Measurements from ENCODE around the gene SUSD1.

The SUSD1 gene

DNA sequence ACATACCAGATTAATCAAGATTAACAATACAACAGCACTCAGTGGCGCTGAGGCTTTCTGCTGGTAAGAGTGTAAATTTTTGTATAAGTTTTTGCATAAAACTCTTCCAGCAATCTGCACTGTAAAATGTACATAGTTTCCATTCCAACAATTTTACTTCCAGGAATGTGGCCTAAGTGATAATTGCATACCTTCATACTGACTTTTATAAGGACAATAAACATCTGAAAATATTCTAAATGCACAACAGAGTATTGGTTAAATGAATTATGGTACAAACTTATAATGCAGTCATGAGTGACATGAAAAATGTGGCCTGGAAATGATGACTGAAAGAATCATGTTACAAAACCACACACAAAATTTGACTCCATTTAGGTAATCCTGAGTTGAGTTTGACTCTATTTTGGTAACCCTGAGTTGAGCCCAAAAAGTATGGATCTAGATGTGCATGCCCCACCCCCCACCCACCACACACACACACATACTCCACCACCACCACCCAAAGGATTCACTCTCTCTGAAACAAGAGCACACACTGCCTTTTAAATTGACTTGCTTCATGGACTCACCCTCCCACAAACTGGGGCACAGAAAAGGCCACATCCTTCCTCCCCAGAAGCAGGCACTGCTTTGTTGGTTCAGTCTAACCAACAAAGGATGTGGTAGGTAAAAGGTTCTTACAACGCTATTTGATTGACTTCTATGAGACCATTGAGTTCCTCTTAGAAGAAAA lies 137.6 kb downstream of the SUSD1 start:
- peak; percentile 75 for DNase-seq

DNA sequence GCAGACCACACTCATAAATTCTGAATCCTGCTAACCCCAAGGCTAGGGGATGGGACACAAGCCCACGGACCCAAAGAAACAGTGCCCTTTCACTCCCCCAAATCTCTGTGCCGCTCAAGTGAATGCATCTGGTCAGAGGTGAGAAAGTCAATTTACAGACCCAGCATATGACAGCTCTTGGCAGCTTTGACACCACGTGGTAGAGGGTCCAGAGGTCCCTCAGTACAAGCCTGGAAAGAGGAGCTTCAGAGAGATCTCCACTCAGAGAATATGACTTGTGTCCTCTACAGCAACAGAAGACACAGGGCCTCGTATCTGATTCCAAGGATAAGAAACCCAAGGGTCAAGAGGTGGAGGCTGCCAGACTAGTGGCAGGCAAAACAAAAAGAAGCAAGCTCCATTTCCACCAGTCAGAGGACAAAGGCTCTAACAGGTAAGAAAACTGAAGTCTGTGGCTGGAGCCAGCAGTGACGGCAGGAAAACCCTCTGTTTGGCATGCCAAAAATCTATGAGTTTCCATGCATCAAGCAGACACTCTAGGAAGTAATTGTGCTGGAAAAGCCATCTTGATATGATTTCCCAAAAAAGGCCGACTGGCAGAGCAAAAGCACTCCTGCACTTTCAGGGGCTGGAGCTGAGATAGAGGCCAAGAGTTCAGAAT lies 139.8 kb downstream of the SUSD1 start:
- DNase-seq = no peak

DNA sequence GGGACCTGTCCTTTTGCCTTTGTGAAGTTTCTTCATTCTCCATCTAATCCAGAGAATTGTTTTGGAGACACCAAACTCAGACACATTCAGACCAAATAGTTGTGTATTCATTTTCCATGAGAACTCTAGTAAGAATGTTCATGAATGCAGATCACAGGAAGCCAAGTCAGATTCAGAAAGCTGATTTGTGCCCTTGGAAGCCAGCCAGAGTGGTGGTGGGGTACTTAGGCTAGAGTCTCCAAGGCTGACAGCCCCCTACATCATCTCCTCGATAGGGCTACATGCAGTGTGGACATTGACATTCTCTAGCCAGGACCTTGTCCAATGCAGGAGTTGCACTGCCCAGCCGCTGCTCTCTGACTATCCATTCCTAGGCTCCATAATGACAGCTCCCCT lies 140.9 kb downstream of the SUSD1 start:
- DNase-seq = no peak

DNA sequence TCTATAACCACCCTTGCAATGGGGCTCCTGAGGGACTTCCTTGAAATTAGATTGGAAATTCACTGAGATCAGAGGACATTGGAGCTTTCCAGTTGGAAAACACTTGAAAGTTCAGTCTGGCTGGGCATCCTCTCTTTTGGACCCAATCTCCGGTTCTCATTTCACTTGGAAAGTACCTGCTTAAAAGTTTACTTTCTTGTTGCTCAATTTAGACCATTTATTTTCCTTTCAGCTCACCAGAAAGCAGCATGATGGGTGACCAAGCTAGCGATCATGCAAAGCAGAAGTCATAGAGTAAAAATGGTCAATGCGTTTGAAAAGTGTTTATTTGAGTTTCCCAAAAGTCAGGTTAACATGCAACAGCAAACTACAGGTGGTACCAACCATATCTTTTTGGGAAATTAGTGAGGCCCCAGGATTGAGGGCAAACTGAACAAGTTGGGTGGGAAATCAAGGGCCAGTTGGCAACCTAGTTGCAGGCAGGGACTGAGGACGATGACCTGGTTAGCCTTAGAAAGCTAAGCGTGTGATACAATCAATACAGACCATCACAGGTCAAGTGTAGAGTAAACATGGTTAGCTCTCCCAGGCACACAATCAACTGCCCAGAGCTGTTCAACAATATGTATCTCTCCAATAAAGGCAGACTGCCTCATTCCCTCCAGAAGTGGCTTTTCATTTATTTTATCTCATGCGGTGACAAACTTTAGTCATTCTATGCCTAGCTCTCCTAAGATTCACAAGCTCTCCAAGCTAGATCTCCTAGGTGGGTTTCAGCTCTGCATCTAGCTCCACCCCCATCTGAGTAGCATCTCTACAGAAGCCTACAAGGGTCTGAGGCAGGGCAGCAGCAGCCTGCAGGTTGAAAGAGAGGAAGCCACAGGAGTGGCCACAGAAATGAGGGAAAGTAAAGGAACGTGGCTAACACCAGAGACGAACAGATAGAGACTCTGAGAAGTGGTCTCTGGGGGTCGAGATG lies 141.6 kb downstream of the SUSD1 start:
- no peak for DNase-seq

DNA sequence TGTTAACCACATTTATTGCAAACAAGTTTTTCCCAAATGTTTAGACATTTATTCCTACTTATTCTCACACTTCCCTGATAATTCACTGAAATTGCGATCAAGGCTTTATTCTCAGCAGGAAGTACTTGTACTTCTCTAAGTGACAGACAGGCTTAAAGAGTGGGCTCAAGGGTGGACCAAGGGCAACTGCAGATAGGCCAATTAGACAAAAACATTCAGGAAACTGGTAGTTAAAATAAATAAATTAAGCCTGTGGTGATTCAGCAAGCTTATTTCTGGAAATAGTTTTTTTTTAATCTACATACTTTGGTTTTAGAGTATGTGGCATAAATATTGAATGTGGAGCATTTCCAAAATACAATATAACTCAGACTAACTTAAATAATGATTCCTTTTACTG lies 142.4 kb downstream of the SUSD1 start:
- no peak for DNase-seq

DNA sequence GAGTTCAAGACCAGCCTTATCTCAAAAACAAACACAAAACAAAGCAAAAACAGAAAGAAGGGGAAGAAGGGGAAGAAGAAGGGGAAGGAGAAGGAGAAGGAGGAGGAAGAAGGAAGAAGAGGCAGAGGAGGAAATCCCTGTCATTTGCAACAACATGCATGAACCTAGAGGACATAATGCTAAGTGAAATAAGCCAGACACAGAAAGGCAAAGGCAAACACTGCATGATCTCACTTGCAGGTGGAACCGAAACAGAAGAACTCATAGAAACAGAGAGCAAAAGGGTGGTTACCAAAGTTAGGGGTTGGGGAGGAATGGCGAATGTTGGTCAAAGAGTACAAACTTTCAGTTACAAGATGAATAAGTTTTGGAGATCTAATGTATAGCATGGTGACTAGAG lies 143.1 kb downstream of the SUSD1 start:
- no peak for DNase-seq

DNA sequence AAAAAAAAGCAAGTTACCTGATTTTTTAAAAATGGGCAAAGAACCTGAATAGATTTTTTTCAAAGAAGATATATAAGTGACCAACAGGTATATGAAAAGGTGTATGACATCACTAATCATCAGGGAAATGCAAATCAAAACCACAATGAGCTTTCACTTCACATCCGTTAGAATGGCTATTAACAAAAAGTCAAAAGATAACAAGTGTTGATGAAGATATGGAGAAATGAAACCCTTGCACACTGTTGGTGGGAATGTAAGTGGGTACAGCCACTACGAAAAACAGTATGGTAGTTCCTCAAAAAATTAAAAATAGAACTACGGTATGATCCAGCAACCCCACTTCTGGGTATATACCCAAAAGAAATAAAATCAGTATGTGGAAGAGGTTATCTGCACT lies 143.7 kb downstream of the SUSD1 start:
- no peak for DNase-seq

DNA sequence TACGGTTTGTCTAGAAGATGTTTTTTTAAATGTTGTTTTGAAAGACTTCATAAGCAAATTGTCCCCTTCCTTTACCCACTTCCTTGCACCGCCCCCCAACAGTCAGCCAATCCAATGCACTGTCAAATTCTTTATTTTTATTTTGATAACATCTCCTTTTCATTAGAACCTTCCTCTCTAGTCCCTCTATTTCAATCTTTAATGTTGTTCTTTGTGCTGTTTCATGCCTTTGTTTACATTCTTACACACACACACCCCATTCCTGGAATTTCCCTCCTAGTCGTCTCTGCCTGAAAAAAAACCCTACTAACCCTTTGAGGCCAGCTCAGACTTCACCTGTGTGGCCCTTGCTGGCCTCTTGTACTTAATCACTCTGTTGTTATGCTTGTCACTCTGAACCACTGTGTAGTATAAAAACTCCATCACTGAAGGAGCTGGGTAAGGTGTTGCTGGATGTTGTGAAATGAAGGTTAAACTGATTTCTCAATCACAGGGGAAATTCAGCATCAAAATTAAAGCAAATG lies 145.1 kb downstream of the SUSD1 start:
- peak; percentile 19 for DNase-seq

DNA sequence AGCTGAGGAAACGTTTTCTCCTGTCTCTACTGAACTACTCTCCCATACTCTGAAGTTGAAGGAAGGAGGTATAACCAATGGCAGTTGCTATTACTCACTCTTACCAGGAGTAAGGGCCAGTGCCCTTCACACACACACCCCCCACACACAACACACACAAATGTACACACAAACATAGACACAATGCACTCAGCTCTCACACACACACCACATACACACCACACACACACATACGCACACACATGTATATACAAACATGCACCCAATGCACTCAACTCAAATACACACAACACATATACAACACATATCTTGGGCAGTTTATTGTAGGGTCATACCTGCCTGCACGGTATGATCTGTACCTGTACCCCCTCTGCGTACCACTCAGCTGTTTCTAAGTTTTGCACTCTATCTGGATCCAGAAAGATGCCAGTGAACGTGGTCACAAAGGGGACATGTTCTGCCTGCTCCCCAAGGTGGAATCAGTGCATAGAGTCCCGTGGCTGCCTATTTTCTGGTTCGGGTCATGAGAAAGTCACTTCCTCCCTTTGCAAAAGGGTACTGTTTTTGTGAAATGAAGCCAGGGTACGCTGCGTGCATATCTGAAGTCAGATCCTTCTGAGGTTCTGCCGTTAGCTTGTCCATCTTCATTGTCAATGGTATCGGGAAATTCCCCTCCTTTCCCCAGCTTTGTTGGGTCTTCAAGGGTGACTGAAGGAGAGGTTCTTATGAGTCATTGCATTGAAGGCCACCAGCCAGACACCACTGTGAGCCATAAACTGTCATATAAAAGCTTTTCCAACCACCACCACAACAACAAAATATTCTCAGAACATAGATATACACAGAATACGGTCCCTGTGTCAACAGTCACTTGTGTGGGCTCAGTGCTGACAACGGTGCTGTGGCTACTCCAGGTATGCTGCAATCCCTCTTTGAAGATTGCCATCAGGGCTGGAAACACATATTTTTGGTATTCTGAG lies 146.6 kb downstream of the SUSD1 start:
- no peak for DNase-seq

DNA sequence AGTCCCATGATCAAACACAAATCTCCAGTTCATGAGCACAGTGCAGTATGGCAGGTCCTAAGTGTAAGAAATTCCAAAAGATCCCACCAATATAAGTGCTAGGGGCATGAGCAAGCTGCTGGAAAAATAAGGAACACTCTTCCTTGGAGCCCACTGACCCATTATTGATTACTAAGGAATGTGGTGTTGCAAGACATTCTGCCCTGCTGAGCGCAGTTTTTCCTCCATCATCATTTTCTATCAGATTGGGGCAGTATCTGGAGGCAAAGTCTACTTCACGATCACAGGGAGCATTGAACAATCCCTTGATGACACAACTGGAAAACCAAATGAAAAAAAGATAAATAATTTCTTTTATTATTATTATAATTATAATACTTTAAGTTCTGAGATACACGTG lies 149.2 kb downstream of the SUSD1 start:
- DNase-seq = no peak

DNA sequence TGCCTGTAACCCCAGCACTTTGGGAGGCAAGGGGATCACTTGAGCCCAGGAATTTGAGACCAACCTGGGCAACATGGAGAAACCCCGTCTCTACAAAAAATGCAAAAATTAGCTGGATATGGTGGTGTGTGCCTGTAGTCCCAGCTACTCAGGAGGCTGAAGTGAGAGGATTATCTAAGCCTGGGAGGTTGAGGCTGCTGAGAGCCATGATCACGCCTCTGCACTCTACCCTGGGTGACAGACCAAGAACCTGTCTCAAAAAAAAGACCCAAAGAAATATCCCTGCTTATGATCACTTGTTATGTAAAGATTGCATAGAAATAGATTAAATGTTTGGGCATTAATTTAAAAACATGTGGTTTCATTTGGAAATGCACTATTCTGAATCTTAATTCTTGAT lies 153.4 kb downstream of the SUSD1 start:
- DNase-seq = no peak

DNA sequence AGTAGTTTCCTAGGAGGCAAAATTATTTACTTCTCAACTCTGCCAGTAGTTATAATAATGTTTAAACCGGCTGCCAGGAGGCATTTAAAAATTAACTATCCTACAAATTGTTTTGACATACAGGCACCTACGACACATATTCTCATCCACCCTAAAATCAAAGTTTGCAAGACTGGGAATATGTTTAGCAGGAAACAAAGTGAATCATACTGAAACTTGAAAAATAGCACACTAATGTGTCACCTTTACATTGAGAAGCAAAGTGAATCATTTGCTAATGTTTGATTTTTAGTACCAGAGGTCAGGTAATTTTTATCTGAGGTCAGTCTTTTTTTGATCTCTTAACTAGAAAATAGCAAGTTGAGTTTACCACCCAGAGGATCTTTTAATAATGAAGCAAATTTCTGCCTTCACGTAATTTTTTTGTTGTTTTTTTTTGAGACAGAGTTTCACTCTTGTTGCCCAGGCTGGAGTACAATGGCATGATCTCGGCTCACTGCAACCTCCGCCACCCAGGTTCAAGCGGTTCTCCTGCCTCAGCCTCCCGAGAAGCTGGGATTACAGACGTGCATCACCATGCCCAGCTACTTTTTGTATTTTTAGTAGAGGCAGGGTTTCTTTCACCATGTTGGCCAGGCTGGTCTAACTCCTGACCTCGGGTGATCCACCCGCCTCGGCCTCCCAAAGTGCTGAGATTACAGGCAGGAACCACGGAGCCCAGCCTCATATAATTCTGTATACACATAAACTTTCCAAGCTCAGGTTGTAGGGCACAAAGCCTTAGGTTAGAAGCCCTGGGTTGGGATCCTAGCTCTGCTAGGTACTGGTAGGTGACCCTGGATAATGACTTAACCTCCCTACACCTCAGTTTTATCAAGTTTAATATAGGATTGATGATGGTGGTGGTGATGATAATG lies 154.2 kb downstream of the SUSD1 start:
- no peak for DNase-seq

DNA sequence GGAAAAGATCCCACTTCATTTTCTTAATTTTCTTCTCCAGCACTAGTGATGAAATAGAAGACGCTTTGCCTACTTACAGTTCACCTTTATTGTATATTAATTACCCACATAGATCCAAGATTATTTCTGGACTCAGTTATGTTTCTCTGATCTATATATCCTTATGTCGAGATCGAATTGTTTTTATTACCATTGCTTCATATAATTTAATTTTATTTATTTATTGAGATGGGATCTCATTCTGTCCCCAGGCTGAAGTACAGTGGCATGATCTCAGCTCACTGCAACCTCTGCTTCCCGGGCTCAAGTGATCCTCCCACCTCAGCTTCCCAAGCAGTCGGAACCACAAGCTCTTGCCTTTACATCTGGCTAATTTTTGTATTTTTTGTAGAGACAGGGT lies 157.2 kb downstream of the SUSD1 start:
- no peak for DNase-seq

DNA sequence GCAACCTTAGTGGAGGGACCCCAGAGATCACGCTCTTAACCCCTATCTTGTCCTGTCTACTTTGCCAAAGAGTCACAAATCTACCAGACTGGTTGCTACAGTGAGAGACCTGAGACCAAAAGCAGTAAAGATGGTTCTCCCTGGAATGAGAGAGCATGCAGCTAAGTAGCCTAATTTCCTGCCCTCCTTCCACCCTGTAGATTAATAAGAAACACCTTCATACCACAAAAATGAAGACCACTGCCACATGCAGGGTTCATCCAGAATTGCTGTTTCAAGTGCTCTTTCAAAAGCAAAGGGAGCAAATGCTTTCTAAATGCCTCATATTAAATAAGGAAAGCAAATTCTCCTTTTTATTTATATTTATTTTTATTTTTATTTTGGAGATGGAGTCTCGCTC lies 159.4 kb downstream of the SUSD1 start:
- no peak for DNase-seq

DNA sequence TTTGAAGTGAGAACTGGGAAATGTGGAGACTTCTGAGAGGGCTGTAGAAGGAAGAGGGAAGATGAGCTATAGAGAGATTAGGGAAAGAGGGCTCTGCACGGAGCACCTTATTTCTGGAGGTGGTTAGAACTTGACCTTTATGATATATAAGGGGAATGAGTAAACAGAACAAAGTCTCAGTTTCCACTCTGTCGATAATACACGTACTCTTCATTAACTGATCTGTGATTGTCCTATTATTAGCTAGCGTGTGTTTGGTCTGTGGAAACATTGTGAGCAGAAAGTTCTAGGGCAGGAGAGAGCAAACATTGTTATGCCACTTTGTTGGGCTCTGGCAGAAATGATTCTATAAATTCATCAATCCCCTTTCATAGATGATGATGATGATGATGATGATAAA lies 159.9 kb downstream of the SUSD1 start:
- DNase-seq = no peak

DNA sequence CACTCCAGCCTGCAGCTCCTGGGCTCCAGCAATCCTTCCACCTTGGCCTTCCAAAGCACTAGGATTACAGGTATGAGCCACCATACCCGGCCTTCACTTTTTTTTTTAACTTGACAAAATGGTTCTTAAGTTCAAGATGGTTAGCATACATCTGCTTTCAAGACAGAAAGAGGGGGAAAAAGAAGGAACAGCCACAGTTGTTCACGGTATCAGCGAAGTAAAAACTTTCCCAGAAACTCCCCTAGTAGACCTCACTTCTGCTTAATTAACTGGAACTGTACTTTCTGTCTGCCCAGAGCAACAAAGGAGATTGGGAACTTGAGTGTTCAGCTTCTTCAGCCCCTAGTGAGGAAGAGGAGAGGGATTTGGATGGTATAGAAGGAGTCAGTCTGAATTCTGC lies 161.8 kb downstream of the SUSD1 start:
- no peak for DNase-seq

DNA sequence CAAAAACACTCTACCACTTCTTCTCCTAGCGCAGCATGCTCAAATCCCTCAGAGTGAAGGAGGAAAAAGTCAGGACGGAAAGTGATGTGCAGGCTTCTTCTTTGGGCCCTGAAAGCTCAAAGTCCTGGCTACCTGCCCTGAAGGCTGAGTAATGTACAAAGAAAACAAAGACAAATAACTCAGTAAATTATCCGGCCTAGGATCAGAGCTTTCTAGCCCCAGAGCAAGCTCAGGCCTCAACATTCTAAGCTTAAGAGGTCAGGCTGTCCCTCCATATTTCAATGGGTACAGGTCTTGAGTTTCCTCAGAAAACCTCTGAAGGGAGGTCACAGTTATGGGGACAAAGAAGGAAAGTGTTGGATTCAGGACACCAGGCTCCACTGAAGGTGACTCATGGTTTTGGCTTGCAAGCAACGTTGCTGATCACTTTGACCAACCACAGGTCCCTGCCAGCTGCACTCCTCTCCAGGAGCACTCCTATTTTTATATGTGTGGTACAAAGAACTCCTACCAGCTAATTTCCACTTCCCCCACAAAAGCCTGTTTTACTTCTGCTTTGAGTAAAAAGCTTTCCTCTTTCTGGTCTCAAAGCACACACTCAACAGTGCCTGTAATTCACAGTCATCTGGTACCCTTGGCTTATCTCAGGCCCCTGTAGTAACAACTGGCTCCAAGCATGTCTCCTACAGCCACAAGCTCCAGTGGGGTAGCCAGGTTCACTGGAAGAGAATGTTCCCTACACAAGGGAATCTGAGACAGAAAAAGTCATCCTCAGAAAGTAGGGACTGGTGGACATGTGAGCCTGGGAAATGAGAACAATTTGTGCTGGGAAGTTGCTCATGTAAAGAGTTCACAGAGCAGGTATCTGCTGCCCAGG lies 162.8 kb downstream of the SUSD1 start:
- DNase-seq = no peak

DNA sequence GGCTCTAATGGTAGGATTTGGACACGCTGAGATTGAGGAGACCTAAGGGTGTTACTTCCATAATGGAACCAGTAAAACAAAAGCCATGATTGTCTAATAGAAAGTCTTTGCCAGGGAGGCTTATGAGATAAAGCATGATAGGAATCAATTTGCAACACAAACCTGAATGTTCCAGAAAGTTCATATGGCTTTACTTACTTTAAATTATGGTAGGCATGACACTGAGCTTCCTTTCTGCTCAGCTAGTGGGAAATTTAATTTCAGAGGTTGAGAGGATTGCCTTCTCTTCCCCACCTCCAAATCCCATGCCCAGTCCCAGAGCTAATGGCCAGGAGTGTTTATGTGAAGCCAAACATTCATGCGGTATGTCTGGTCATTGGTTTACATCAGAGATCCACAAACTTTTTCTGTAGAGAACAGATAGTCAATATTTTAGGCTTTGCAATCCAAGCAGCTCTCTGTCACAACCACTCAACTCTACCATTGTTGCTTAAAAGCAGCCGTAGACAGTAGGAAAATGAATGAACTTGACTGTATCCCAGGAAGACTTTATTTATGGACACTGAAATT lies 164.0 kb downstream of the SUSD1 start:
- DNase-seq = no peak

DNA sequence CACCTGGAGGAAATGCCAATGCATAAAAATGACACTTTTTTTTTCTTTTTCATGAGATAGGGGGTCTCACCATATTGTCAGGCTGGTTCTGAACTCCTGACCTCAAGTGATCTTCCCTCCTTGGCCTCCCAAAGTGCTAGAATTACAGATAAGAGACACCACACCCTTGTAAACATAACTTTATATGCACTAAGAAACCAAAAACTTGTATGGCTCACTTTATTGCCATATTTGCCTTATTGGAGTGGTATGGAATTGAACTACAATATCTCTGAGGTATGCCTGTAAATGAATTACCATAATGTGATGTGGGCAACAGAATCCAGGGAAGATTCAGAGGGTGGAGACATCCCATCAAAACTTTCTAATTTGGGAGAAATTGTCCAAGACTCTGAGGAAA lies 164.6 kb downstream of the SUSD1 start:
- DNase-seq = no peak

DNA sequence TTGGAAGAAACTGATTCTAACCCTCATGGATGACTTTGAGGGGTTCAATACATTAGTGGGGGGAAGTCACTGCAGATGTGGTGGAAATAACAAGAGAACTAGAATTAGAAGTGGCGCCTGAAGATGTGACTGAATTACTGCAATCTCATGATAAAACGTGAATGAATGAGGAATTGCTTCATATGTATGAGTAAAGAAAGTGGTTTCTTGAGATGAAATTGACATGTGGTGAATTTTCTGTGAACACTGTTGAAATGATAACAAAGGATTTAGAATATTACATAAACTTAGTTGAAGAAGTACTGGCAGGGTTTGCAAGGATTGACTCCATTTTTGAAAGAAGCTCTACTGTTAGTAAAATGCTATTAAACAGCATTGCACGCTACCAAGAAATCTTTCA lies 165.4 kb downstream of the SUSD1 start:
- no peak for DNase-seq

Data from CD4-positive, alpha-beta T cell treated with Interleukin-12 subunit alpha and Interleukin-12 subunit beta, for 1 hour (primary cell).